SK-N-SH (cell line): ENCODE measurements around the gene EMC7. TPM values are rescaled to one million over a fixed set of nuclear protein-coding genes. Genes with fewer than 3 reads are reported as not detected.

Source experiments
- CTCF ChIA-PET: fragments of 300-600, 350-600 bp; formaldehyde crosslinking; extraction: SDS; loops from one replicate; lab custom pipeline; 2021; lab: Yijun Ruan, JAX
- POLR2A ChIA-PET: fragments of 350-600 bp; sonication (Branson Sonifier 250); formaldehyde crosslinking; extraction: SDS; loops from one replicate; lab custom pipeline; 2020; ENCODE audit warnings: antibody characterized with exemption, inconsistent platforms; lab: Yijun Ruan, JAX
- DNase-seq: peaks from one replicate; pipeline ENCODE4 v3.0.0; 2012
- H2AFZ ChIP-seq: fragments of 200-600 bp; sonication (generic); 2 replicates; pipeline ENCODE4 v1.8.1; 2016; ENCODE audit warnings: antibody characterized with exemption, mild to moderate bottlenecking, low read depth
- H3F3A ChIP-seq: fragments of 200-600 bp; sonication (generic); replicated peaks from 2 replicates; pipeline ENCODE3; 2016; ENCODE audit warnings: antibody characterized with exemption, mild to moderate bottlenecking; ENCODE audit not compliant: insufficient read depth
- H3K27ac ChIP-seq, 2 experiments: fragments of 200-500 bp in 1 of 2; fragments of 200-600 bp in 1 of 2; sonication (Bioruptor generic) in 1 of 2; sonication (generic), shearing (Covaris generic) in 1 of 2; 2 replicates each; pipeline versions ENCODE4 v1.5.1 to v1.6.1; 2014 to 2016; ENCODE audit warnings: low read depth in 2 of 2, inconsistent platforms in 1 of 2, low read length in 1 of 2, mild to moderate bottlenecking in 1 of 2, mixed read lengths in 1 of 2
- H3K27me3 ChIP-seq: fragments of 200-600 bp; sonication (generic), shearing (Covaris generic); 2 replicates; pipeline ENCODE4 v1.6.1; 2016; ENCODE audit warnings: mixed run types; ENCODE audit not compliant: insufficient read depth
- H3K36me3 ChIP-seq, 2 experiments: fragments of 200-500 bp in 1 of 2; fragments of 200-600 bp in 1 of 2; sonication (Bioruptor generic) in 1 of 2; sonication (generic) in 1 of 2; replicated peaks in 1 of 2; 2 replicates each; pipeline versions ENCODE3 to v1.5.1; 2014 to 2016; ENCODE audit warnings: low read length in 1 of 2, mild to moderate bottlenecking in 1 of 2; ENCODE audit not compliant: insufficient read depth in 2 of 2, control insufficient read depth in 1 of 2
- H3K4me1 ChIP-seq, 2 experiments: fragments of 200-500 bp in 1 of 2; fragments of 200-600 bp in 1 of 2; sonication (Bioruptor generic) in 1 of 2; sonication (generic), shearing (Covaris generic) in 1 of 2; 2 replicates each; pipeline versions ENCODE4 v1.5.1 to v1.6.1; 2014 to 2016; ENCODE audit warnings: low read depth in 1 of 2, low read length in 1 of 2, mixed run types in 1 of 2; ENCODE audit not compliant: insufficient read depth in 2 of 2, control insufficient read depth in 1 of 2
- H3K4me2 ChIP-seq: fragments of 200-600 bp; sonication (generic), shearing (Covaris generic); 2 replicates; pipeline ENCODE4 v1.6.1; 2017; ENCODE audit warnings: mixed run types
- H3K4me3 ChIP-seq, 2 experiments: fragments of 200-500 bp in 1 of 2; fragments of 200-600 bp in 1 of 2; sonication (Bioruptor generic) in 1 of 2; sonication (generic), shearing (Covaris generic) in 1 of 2; 2 replicates each; pipeline versions ENCODE4 v1.5.1 to v1.8.1; 2014 to 2016; ENCODE audit warnings: low read depth in 2 of 2, inconsistent platforms in 1 of 2, low read length in 1 of 2, mild to moderate bottlenecking in 1 of 2, mixed read lengths in 1 of 2, moderate library complexity in 1 of 2
- H3K79me2 ChIP-seq: fragments of 200-600 bp; sonication (generic); 2 replicates; pipeline ENCODE4 v1.8.1; 2017; ENCODE audit warnings: mild to moderate bottlenecking; ENCODE audit not compliant: insufficient read depth
- H3K9ac ChIP-seq: fragments of 200-600 bp; sonication (generic); 2 replicates; pipeline ENCODE4 v1.6.1; 2017; ENCODE audit warnings: mixed run types
- H3K9me2 ChIP-seq: fragments of 200-600 bp; sonication (generic); 2 replicates; pipeline ENCODE4 v1.6.1; 2017; ENCODE audit warnings: mixed run types
- H3K9me3 ChIP-seq: fragments of 200-600 bp; sonication (generic); 2 replicates; pipeline ENCODE4 v1.6.1; 2017; ENCODE audit warnings: mixed run types, mild to moderate bottlenecking, moderate library complexity
- H4K20me1 ChIP-seq: fragments of 200-600 bp; sonication (generic); 2 replicates; pipeline ENCODE4 v1.6.1; 2017; ENCODE audit warnings: mild to moderate bottlenecking, mixed run types; ENCODE audit not compliant: insufficient read depth
- CHD2 ChIP-seq: fragments of 150-350 bp; IDR thresholded peaks from 2 replicates; pipeline ENCODE4 v1.6.1; 2018; ENCODE audit warnings: low read length; ENCODE audit not compliant: partially characterized antibody
- EZH2phosphoT487 ChIP-seq: fragments of 200-600 bp; sonication (generic); IDR thresholded peaks from 2 replicates; pipeline ENCODE4 v1.6.1; 2017; ENCODE audit warnings: low read depth, mixed run types, mild to moderate bottlenecking, antibody characterized with exemption, moderate library complexity, borderline replicate concordance
- JUND ChIP-seq: IDR thresholded peaks from 2 replicates; pipeline ENCODE4 v1.4.0; 2012
- MEF2A ChIP-seq: IDR thresholded peaks from 2 replicates; pipeline ENCODE4 v1.4.0; 2012; ENCODE audit warnings: low read depth, borderline replicate concordance
- NFIC ChIP-seq: IDR thresholded peaks from 2 replicates; pipeline ENCODE4 v1.4.0; 2012; ENCODE audit warnings: borderline replicate concordance
- RAD21 ChIP-seq: IDR thresholded peaks from 2 replicates; pipeline ENCODE4 v1.6.1; 2012; ENCODE audit warnings: mild to moderate bottlenecking, low read length
- RCOR1 ChIP-seq: fragments of 150-350 bp; IDR thresholded peaks from 2 replicates; pipeline ENCODE4 v1.6.1; 2017; ENCODE audit warnings: antibody characterized with exemption, low read length
- REST ChIP-seq: IDR thresholded peaks from 2 replicates; pipeline ENCODE4 v1.6.1; 2012; ENCODE audit warnings: mild to moderate bottlenecking, low read depth, low read length, moderate library complexity
- SIN3A ChIP-seq: IDR thresholded peaks from 2 replicates; pipeline ENCODE4 v1.6.1; 2012; ENCODE audit warnings: low read depth, mild to moderate bottlenecking, low read length, moderate library complexity, borderline replicate concordance
- SMC3 ChIP-seq: IDR thresholded peaks from 2 replicates; pipeline ENCODE4 v1.6.1; 2012; ENCODE audit warnings: low read depth, low read length, improper control_type of control experiment
- TEAD4 ChIP-seq: IDR thresholded peaks from 2 replicates; pipeline ENCODE4 v1.4.0; 2012; ENCODE audit warnings: mild to moderate bottlenecking, borderline replicate concordance; ENCODE audit not compliant: insufficient read depth
- YY1 ChIP-seq: IDR thresholded peaks from 2 replicates; pipeline ENCODE4 v1.4.0; 2012; ENCODE audit warnings: low read depth, mild to moderate bottlenecking
- WGBS: methylation state at CpG from one replicate; pipeline ENCODE4 v1.1.6; 2017; ENCODE audit warnings: low lambda C conversion rate; 5-methylcytosine and 5-hydroxymethylcytosine counted together
- polyA plus RNA-seq, 3 experiments: library from polyadenylated mRNA; depleted of rRNA; stranded (reverse); fragments of >200 nt; gene quantifications; 2 replicates each; pipeline ENCODE4 v1.2.3, GENCODE V29; 2012
- TF ChIP-seq, protein P1 (sequence below): IDR thresholded peaks from 2 replicates; pipeline ENCODE4 v1.4.0; 2012; ENCODE audit warnings: low read depth, borderline replicate concordance

EMC7 gene
- polyA plus RNA-seq, 1 of the 3 experiments (the other 2 are of a cell fraction), result 92.3 TPM

GRCh38 chr15:34084086-34084485 is 17.6 kb downstream of the EMC7 start:
- Histone ChIP-seq H3K9me3 (no peaks in the 10 kb centered on the region), H3K79me2 (no peaks in the 10 kb centered on the region), H2AFZ (no peak overlapping the region), H3K27ac (no peak overlapping the region), H3K27me3 (no peaks in the 10 kb centered on the region), H3K4me3 (no peak overlapping the region), H3K4me2 (no peak overlapping the region), H3K9ac (no peak overlapping the region), H4K20me1 (no peaks in the 10 kb centered on the region), H3K4me1 (no peaks in the 10 kb centered on the region), H3K9me2 (no peaks in the 10 kb centered on the region), H3F3A (peaks cover 12% of the 10 kb centered on the region), H3K36me3 (peaks cover 36 to 41% of the 10 kb centered on the region in 2 experiments)
- DNase-seq, result no peak
- ChIA-PET POLR2A (no interaction called here), CTCF (no interaction called here)
- no peak for TF ChIP-seq RCOR1
- no peak for TF ChIP-seq MEF2A
- TF ChIP-seq REST, result no peak
- TF ChIP-seq NFIC, result no peak
- TF ChIP-seq TEAD4, result no peak
- no peak for TF ChIP-seq RAD21
- no peak for TF ChIP-seq JUND
- TF ChIP-seq EZH2phosphoT487, result no peak
- TF ChIP-seq, protein P1, sequence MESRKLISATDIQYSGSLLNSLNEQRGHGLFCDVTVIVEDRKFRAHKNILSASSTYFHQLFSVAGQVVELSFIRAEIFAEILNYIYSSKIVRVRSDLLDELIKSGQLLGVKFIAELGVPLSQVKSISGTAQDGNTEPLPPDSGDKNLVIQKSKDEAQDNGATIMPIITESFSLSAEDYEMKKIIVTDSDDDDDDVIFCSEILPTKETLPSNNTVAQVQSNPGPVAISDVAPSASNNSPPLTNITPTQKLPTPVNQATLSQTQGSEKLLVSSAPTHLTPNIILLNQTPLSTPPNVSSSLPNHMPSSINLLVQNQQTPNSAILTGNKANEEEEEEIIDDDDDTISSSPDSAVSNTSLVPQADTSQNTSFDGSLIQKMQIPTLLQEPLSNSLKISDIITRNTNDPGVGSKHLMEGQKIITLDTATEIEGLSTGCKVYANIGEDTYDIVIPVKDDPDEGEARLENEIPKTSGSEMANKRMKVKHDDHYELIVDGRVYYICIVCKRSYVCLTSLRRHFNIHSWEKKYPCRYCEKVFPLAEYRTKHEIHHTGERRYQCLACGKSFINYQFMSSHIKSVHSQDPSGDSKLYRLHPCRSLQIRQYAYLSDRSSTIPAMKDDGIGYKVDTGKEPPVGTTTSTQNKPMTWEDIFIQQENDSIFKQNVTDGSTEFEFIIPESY, result no peak
- WGBS, result 81% methylated on average over 7 of the region's 7 CpGs

- WGBS, result 99% methylated on average over 4 of the region's 4 CpGs
- Histone ChIP-seq H2AFZ (no peak overlapping the region), H3K27me3 (no peaks in the 10 kb centered on the region), H3K4me1 (no peaks in the 10 kb centered on the region), H4K20me1 (no peaks in the 10 kb centered on the region), H3K4me2 (no peak overlapping the region), H3K27ac (no peak overlapping the region), H3K9me2 (no peaks in the 10 kb centered on the region), H3K79me2 (no peaks in the 10 kb centered on the region), H3K9ac (no peak overlapping the region), H3F3A (peaks cover 6% of the 10 kb centered on the region), H3K4me3 (no peak overlapping the region), H3K9me3 (no peaks in the 10 kb centered on the region), H3K36me3 (peaks cover 9% of the 10 kb centered on the region in 2 experiments)
- TF ChIP-seq CHD2 (no peak), NFIC (no peak), YY1 (no peak), MEF2A (no peak), SIN3A (no peak), SMC3 (no peak)
- ChIA-PET CTCF (interaction anchor here (1.2 to 2.4 kb wide), 3 partner anchors 10 to 21 kb away, joined by 3 to 11 read pairs (median 3); no protein-coding TSS in a partner anchor), POLR2A (no interaction called here)
- no peak for DNase-seq
Measured at GRCh38 chr15:34079904-34080303, 21.8 kb downstream of the EMC7 start.
